Heart left ventricle (tissue), 13 donors: Measurements from ENCODE around the gene F7.

Experiments
- POLR2A ChIP-seq, 2 donors: fragments of 450-650 bp; IDR thresholded peaks; one replicate each; pipeline ENCODE4 v1.6.1; 2017; ENCODE audit warnings: antibody characterized with exemption in 2 of 2, mild to moderate bottlenecking in 2 of 2, moderate library complexity in 2 of 2
- TF ChIP-seq, protein P1 (sequence below), 12 donors: fragments of 200-600 bp; sonication (generic) in 4 of 12; IDR thresholded peaks; one replicate each; pipeline versions ENCODE4 v1.5.0 to v1.8.0; 2018 to 2022; ENCODE audit warnings: antibody characterized with exemption in 12 of 12, mild to moderate bottlenecking in 5 of 12
- donor health status: ischemic (EF 13 %, LVEDD 7.1; RV severe dilation, severe dysfunction).
- donor health status: DM: no; HTN: yes; CAD: no.
- donor health status: DM: no; HTN: no; CAD: no.
- donor health status: ischemic (EF 25% LVEDD 6.9; RV normal size, moderate dysfunction).
- donor health status: ischemic (EF 25% LVEDD 5.7; RV mildly dilated, moderate dysfunction).
- donor health status: ischemic (EF 35%, LVEDD 5.7; RV mildly dilated, moderate dysfunction).
- donor health status: nonischemic (EF 11% LVEDD 7.7; RV severe dilation, severe dysfunction).
- donor health status: DM: yes; HTN: yes; CAD: no.
- donor health status: PGD.
- donor health status: ischemic (EF 29% LVEDD 5.4; RV normal size, mild dysfunction).
- donor health status: nonischemic (EF 23%, LVEDD 6.1; RV moderate dilation, normal function).

DNA sequence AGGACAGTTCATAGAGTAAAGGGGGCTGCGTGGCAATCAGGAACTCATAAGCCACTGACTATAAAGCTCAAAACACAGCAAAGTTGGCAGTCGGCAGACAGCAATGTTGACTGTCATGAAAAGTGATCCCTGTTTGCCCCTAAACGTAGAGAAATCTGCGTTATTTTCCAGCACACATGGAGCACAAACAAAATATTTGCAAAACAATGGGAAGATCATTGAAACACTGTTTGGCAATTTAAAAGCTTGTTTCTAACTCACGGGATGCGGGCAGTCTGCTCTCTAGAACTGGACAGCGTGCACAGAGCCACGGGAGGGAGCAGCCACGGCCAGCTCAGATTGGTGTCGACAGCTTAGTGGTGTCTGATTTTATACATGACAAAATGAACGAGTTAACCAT, 6.4 kb upstream of the F7 start:
- TF ChIP-seq, protein P1, sequence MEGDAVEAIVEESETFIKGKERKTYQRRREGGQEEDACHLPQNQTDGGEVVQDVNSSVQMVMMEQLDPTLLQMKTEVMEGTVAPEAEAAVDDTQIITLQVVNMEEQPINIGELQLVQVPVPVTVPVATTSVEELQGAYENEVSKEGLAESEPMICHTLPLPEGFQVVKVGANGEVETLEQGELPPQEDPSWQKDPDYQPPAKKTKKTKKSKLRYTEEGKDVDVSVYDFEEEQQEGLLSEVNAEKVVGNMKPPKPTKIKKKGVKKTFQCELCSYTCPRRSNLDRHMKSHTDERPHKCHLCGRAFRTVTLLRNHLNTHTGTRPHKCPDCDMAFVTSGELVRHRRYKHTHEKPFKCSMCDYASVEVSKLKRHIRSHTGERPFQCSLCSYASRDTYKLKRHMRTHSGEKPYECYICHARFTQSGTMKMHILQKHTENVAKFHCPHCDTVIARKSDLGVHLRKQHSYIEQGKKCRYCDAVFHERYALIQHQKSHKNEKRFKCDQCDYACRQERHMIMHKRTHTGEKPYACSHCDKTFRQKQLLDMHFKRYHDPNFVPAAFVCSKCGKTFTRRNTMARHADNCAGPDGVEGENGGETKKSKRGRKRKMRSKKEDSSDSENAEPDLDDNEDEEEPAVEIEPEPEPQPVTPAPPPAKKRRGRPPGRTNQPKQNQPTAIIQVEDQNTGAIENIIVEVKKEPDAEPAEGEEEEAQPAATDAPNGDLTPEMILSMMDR (IDR thresholded peaks at IDR 0.05) = no peak
- no peak for TF ChIP-seq POLR2A (IDR thresholded peaks at IDR 0.05)
